IgD-negative memory B cell (primary cell): ENCODE results near the gene GRK7. TPM values are rescaled to one million over a fixed set of nuclear protein-coding genes. Genes with fewer than 3 reads are reported as not detected.

ENCODE experiments used
- H3K27ac Mint-ChIP-seq, 3 donors: one replicate each; pipeline ENCODE4 v1.8.0; 2020 to 2022; ENCODE audit warnings: mild to moderate bottlenecking in 3 of 3, mixed read lengths in 3 of 3, moderate library complexity in 1 of 3
- H3K27me3 Mint-ChIP-seq: one replicate; pipeline ENCODE4 v1.8.0; 2021; ENCODE audit warnings: mixed read lengths
- H3K36me3 Mint-ChIP-seq: one replicate; pipeline ENCODE4 v1.8.0; 2020; ENCODE audit warnings: mild to moderate bottlenecking, mixed read lengths
- H3K4me1 Mint-ChIP-seq, 3 donors: one replicate each; pipeline ENCODE4 v1.8.0; 2020 to 2022; ENCODE audit warnings: mixed read lengths in 3 of 3, mild to moderate bottlenecking in 1 of 3
- H3K4me3 Mint-ChIP-seq, 4 donors: one replicate each; pipeline ENCODE4 v1.8.0; 2020 to 2022; ENCODE audit warnings: mild to moderate bottlenecking in 4 of 4, mixed read lengths in 4 of 4, moderate library complexity in 3 of 4
- H3K9me3 Mint-ChIP-seq, 3 donors: one replicate each; pipeline ENCODE4 v1.8.0; 2020 to 2021; ENCODE audit warnings: mixed read lengths in 3 of 3, mild to moderate bottlenecking in 1 of 3
- polyA plus RNA-seq: library from polyadenylated mRNA; unstranded; fragments of 300-500 nt; fragmentation: Illumina TruSeq; gene quantifications from one replicate; pipeline ENCODE4 v1.2.3, GENCODE V29; 2021

The GRK7 gene
- polyA plus RNA-seq, 1 donor from 2014 or later = not detected

- Mint-ChIP-seq H3K36me3 (peaks cover 7% of the 10 kb centered on the region), H3K9me3 (peaks cover 5 to 15% (median 9%) of the 10 kb centered on the region in 3 donors), H3K4me3 (peak overlapping the region in 1 of 4 donors; percentile 60), H3K27me3 (peaks cover 11% of the 10 kb centered on the region), H3K27ac (no peak overlapping the region), H3K4me1 (peaks cover 0 to 1% (median 0%) of the 10 kb centered on the region in 3 donors)
These were observed 49.4 kb downstream of the GRK7 start for GRCh38 chr3:141812586-141812985.

Other genes starting within 250 kb of the GRK7 start
- gene RNF7, start 25.1 kb upstream of the GRK7 start, polyA plus RNA-seq = 102 TPM
- 73.4 TPM for gene ATP1B3, start 113.2 kb downstream of the GRK7 start, polyA plus RNA-seq